Measurements from ENCODE around the gene KRTAP4-11. TPM values are rescaled to one million over a fixed set of nuclear protein-coding genes. Genes with fewer than 3 reads are reported as not detected.

Gene KRTAP4-11
- total and polyA plus RNA-seq, 2 of the 13 experiments (the other 11 are each of a cell fraction or from before 2014, with no cell fraction given): not detected

DNA sequence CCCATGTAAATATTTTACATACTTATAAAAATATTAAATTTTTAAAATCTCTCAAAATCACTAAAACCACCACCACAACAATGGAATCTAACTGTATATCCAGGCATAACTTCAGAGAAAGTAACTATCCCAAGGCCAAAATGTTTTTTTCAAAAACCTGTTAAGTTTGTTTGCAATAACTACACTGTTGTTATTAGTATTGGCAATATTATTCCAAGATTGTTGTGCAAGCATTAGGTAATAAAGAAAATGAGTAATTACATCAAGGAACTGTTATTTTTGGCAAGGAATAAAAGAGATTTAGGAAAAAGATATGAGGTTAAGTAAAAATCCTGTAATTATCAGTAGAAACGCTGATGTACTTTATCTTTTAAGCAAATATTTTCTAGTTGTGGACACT, 9.2 kb upstream of the KRTAP4-11 start:
- 2% methylated on average over 1 of the region's 1 CpG for WGBS (ENCODE audit: low lambda C conversion rate)
- no peak for DNase-seq (ENCODE audit: low spot score)
- in situ Hi-C loops (cut with HindIII; ENCODE audit: extremely low pct_ligation_motif_present, low pct_unique_long_range_greater_than_20kb): no loop called here
- Histone ChIP-seq H3K4me3 (replicated peaks in 1 of 3; ENCODE audit: insufficient read depth in 1 of 3, low read depth in 2 of 3, low read length in 3 of 3) (no peak overlapping the region), H3K27ac (ENCODE audit: extremely low read length, insufficient read depth, low read length) (no peak overlapping the region), H2AFZ (ENCODE audit: low read length) (no peak overlapping the region), H3K4me1 (ENCODE audit: insufficient read depth, low read length) (no peaks in the 10 kb centered on the region), H3K9ac (ENCODE audit: insufficient read depth, low read depth, low read length) (no peak overlapping the region), H3K27me3 (ENCODE audit: control insufficient read depth in 1 of 2, insufficient read depth in 2 of 2, low read length in 2 of 2) (0 out of 5 replicates have a peak, but pooled peaks cover 0 to 3% of the 10 kb centered on the region in 2 experiments), H3K79me2 (ENCODE audit: insufficient read depth, low read length) (no peaks in the 10 kb centered on the region), H3K4me2 (ENCODE audit: low read depth, low read length) (no peak overlapping the region), H4K20me1 (ENCODE audit: insufficient read depth, low read length) (no peaks in the 10 kb centered on the region), H3K36me3 (replicated peaks in 1 of 2; ENCODE audit: control insufficient read depth in 1 of 2, insufficient read depth in 2 of 2, low read length in 2 of 2) (no peaks in the 10 kb centered on the region), H3K9me3 (ENCODE audit: low read length) (no peaks in the 10 kb centered on the region)
- intact Hi-C loops (cut with micrococcal nuclease; ENCODE audit: unreplicated experiment): no loop called here
- ChIA-PET POLR2A (no interaction called here), CTCF (ENCODE audit: low intra/inter-chr PET ratio, low total read pairs) (no interaction called here)
- TF ChIP-seq, protein P1, sequence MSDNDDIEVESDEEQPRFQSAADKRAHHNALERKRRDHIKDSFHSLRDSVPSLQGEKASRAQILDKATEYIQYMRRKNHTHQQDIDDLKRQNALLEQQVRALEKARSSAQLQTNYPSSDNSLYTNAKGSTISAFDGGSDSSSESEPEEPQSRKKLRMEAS (IDR thresholded peaks at IDR 0.05): no peak
- TF ChIP-seq, protein P2, sequence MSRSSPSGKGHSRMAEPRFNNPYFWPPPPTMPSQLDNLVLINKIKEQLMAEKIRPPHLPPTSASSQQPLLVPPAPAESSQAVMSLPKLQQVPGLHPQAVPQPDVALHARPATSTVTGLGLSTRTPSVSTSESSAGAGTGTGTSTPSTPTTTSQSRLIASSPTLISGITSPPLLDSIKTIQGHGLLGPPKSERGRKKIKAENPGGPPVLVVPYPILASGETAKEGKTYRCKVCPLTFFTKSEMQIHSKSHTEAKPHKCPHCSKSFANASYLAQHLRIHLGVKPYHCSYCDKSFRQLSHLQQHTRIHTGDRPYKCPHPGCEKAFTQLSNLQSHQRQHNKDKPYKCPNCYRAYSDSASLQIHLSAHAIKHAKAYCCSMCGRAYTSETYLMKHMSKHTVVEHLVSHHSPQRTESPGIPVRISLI (CRISPR knock-in tag; IDR thresholded peaks at IDR 0.05; ENCODE audit: borderline replicate concordance): no peak
- TF ChIP-seq ZNF713 (CRISPR knock-in tag; IDR thresholded peaks at IDR 0.05) (no peak), ZNF460 (CRISPR knock-in tag; IDR thresholded peaks at IDR 0.05; ENCODE audit: borderline replicate concordance) (no peak)
- TF ChIP-seq, protein P3, sequence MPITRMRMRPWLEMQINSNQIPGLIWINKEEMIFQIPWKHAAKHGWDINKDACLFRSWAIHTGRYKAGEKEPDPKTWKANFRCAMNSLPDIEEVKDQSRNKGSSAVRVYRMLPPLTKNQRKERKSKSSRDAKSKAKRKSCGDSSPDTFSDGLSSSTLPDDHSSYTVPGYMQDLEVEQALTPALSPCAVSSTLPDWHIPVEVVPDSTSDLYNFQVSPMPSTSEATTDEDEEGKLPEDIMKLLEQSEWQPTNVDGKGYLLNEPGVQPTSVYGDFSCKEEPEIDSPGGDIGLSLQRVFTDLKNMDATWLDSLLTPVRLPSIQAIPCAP (CRISPR knock-in tag; IDR thresholded peaks at IDR 0.05; ENCODE audit: low read depth): no peak
- no peak for ATAC-seq
- FAIRE-seq: no peak
- no TSS peak for BruUV-seq (replicated peaks)

DNA sequence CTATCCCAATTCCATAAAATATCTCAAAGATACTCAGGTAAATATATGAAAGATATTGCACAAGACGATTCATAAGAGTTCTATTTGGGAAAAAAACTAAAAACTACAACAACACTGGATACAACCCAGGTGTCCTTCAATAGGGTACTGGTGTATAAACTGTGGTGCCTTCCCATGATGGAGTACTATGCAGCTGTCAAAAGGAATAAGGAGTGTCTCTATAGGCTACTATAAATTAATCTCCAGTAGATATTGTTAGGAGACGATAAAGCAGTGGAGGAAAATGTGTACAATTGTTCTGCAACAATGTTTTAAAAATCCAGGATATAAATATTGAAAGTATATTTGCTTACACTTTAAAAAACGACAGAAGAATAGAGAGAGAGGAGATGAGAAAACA, 8.2 kb upstream of the KRTAP4-11 start:
- no peaks in the 10 kb centered on the region for H3K9me3 ChIP-seq (ENCODE audit: low read length)
- no TSS peak for BruUV-seq (replicated peaks)
- H3K4me1 ChIP-seq (ENCODE audit: insufficient read depth, low read length): no peaks in the 10 kb centered on the region
- CTCF ChIA-PET (ENCODE audit: low intra/inter-chr PET ratio, low total read pairs): no interaction called here
- no peaks in the 10 kb centered on the region for H3K36me3 ChIP-seq (replicated peaks in 1 of 2; ENCODE audit: control insufficient read depth in 1 of 2, insufficient read depth in 2 of 2, low read length in 2 of 2)
- in situ Hi-C loops (cut with HindIII; ENCODE audit: extremely low pct_ligation_motif_present, low pct_unique_long_range_greater_than_20kb): no loop called here
- no peak for ATAC-seq
- no peaks in the 10 kb centered on the region for H3K79me2 ChIP-seq (ENCODE audit: insufficient read depth, low read length)
- H3K27me3 ChIP-seq (ENCODE audit: control insufficient read depth in 1 of 2, insufficient read depth in 2 of 2, low read length in 2 of 2): 0 out of 5 replicates have a peak, but pooled peaks cover 0 to 2% of the 10 kb centered on the region in 2 experiments
- no peak for FAIRE-seq
- no peak for DNase-seq (ENCODE audit: low spot score)
- H3K27ac ChIP-seq (ENCODE audit: extremely low read length, insufficient read depth, low read length): no peak overlapping the region
- no peaks in the 10 kb centered on the region for H4K20me1 ChIP-seq (ENCODE audit: insufficient read depth, low read length)
- H3K4me3 ChIP-seq (replicated peaks in 1 of 3; ENCODE audit: insufficient read depth in 1 of 3, low read depth in 2 of 3, low read length in 3 of 3): no peak overlapping the region
- WGBS (ENCODE audit: low lambda C conversion rate): 22% methylated on average over 3 of the region's 3 CpGs
- H3K4me2 ChIP-seq (ENCODE audit: low read depth, low read length): no peak overlapping the region
- POLR2A ChIA-PET: no interaction called here
- H2AFZ ChIP-seq (ENCODE audit: low read length): no peak overlapping the region
- H3K9ac ChIP-seq (ENCODE audit: insufficient read depth, low read depth, low read length): no peak overlapping the region
- intact Hi-C loops (cut with micrococcal nuclease; ENCODE audit: unreplicated experiment): no loop called here
- TF ChIP-seq ZBTB42 (CRISPR knock-in tag; IDR thresholded peaks at IDR 0.05) (no peak), PRMT3 (CRISPR knock-in tag; IDR thresholded peaks at IDR 0.05; ENCODE audit: borderline replicate concordance, low read depth) (no peak), ZMYM3 (CRISPR knock-in tag; IDR thresholded peaks at IDR 0.05) (no peak), SYNCRIP (IDR thresholded peaks at IDR 0.05; ENCODE audit: insufficient read depth, low read depth, low read length) (no peak), ZNF30 (CRISPR knock-in tag; IDR thresholded peaks at IDR 0.05) (no peak), HDAC6 (IDR thresholded peaks at IDR 0.05; ENCODE audit: low read depth, low read length) (no peak)
- TF ChIP-seq, protein P4, sequence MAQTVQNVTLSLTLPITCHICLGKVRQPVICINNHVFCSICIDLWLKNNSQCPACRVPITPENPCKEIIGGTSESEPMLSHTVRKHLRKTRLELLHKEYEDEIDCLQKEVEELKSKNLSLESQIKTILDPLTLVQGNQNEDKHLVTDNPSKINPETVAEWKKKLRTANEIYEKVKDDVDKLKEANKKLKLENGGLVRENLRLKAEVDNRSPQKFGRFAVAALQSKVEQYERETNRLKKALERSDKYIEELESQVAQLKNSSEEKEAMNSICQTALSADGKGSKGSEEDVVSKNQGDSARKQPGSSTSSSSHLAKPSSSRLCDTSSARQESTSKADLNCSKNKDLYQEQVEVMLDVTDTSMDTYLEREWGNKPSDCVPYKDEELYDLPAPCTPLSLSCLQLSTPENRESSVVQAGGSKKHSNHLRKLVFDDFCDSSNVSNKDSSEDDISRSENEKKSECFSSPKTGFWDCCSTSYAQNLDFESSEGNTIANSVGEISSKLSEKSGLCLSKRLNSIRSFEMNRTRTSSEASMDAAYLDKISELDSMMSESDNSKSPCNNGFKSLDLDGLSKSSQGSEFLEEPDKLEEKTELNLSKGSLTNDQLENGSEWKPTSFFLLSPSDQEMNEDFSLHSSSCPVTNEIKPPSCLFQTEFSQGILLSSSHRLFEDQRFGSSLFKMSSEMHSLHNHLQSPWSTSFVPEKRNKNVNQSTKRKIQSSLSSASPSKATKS (CRISPR knock-in tag; IDR thresholded peaks at IDR 0.05): no peak
- TF ChIP-seq, protein P5, sequence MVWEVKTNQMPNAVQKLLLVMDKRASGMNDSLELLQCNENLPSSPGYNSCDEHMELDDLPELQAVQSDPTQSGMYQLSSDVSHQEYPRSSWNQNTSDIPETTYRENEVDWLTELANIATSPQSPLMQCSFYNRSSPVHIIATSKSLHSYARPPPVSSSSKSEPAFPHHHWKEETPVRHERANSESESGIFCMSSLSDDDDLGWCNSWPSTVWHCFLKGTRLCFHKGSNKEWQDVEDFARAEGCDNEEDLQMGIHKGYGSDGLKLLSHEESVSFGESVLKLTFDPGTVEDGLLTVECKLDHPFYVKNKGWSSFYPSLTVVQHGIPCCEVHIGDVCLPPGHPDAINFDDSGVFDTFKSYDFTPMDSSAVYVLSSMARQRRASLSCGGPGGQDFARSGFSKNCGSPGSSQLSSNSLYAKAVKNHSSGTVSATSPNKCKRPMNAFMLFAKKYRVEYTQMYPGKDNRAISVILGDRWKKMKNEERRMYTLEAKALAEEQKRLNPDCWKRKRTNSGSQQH (CRISPR knock-in tag; IDR thresholded peaks at IDR 0.05; ENCODE audit: low read depth): no peak
